ENCODE measurements around the gene CHMP2B. TPM values are rescaled to one million over a fixed set of nuclear protein-coding genes. Genes with fewer than 3 reads are reported as not detected.

CHMP2B gene
- total RNA-seq, 4 donors from 2014 or later = 30.7 to 46.9 (median 33.6) TPM

GRCh38 chr3:87272718-87273341 lies 45.7 kb downstream of the CHMP2B start:
- in situ Hi-C loops (cut with MboI; ENCODE audit: low sequenced_read_pairs in 4 of 4) (no loop called here), intact Hi-C loops (cut with DNase I; ENCODE audit: low total_unique reads) (no loop called here)
- H3K4me1 ChIP-seq = no peaks in the 10 kb centered on the region
- no peak overlapping the region for H3K4me3 ChIP-seq
- H3K36me3 ChIP-seq = no peaks in the 10 kb centered on the region
- TF ChIP-seq CTCF (IDR thresholded peaks at IDR 0.05 in 4 of 5, conservative IDR thresholded peaks at IDR 0.05 in 1 of 5) (no peak), POLR2A (IDR thresholded peaks at IDR 0.05) (no peak)
- H3K9me3 ChIP-seq = no peaks in the 10 kb centered on the region
- ATAC-seq (no peak), DNase-seq (no peak)
- H3K27ac ChIP-seq = no peak overlapping the region
- H3K27me3 ChIP-seq = no peaks in the 10 kb centered on the region

GRCh38 chr3:87276484-87276883 lies 49.4 kb downstream of the CHMP2B start, which contains the start of gene POU1F1:
POU1F1 (minus strand) TSS chr3:87276584; CDS start chr3:87276462, 122 bp downstream.
- TF ChIP-seq CTCF (IDR thresholded peaks at IDR 0.05 in 4 of 5, conservative IDR thresholded peaks at IDR 0.05 in 1 of 5) (no peak), POLR2A (IDR thresholded peaks at IDR 0.05) (no peak)
- Histone ChIP-seq H3K36me3 (no peaks in the 10 kb centered on the region), H3K27me3 (no peaks in the 10 kb centered on the region), H3K4me3 (no peak within 1 kb of the TSS), H3K4me1 (no peaks in the 10 kb centered on the region), H3K27ac (no peak within 1 kb of the TSS), H3K9me3 (no peaks in the 10 kb centered on the region)
- in situ Hi-C loops (cut with MboI; ENCODE audit: low sequenced_read_pairs in 4 of 4) = no loop called here
- intact Hi-C loops (cut with DNase I; ENCODE audit: low total_unique reads) = no loop called here
- no peak for ATAC-seq
- no peak for DNase-seq

GRCh38 chr3:87287011-87287410 lies 59.9 kb downstream of the CHMP2B start:
- no peak for TF ChIP-seq CTCF (IDR thresholded peaks at IDR 0.05 in 4 of 5, conservative IDR thresholded peaks at IDR 0.05 in 1 of 5)
- TF ChIP-seq POLR2A (IDR thresholded peaks at IDR 0.05) = no peak
- H3K4me1 ChIP-seq = no peaks in the 10 kb centered on the region
- DNase-seq (no peak), ATAC-seq (no peak)
- intact Hi-C loops (cut with DNase I; ENCODE audit: low total_unique reads) (no loop called here), in situ Hi-C loops (cut with MboI; ENCODE audit: low sequenced_read_pairs in 4 of 4) (no loop called here)
- H3K36me3 ChIP-seq = no peaks in the 10 kb centered on the region
- H3K27ac ChIP-seq = no peak overlapping the region
- no peak overlapping the region for H3K4me3 ChIP-seq
- H3K9me3 ChIP-seq = no peaks in the 10 kb centered on the region
- no peaks in the 10 kb centered on the region for H3K27me3 ChIP-seq

GRCh38 chr3:87288446-87288845 lies 61.3 kb downstream of the CHMP2B start:
- Histone ChIP-seq H3K9me3 (no peaks in the 10 kb centered on the region), H3K27ac (no peak overlapping the region), H3K4me3 (no peak overlapping the region), H3K27me3 (no peaks in the 10 kb centered on the region), H3K4me1 (no peaks in the 10 kb centered on the region), H3K36me3 (no peaks in the 10 kb centered on the region)
- in situ Hi-C loops (cut with MboI; ENCODE audit: low sequenced_read_pairs in 4 of 4) = no loop called here
- TF ChIP-seq POLR2A (IDR thresholded peaks at IDR 0.05) = no peak
- no peak for TF ChIP-seq CTCF (IDR thresholded peaks at IDR 0.05 in 4 of 5, conservative IDR thresholded peaks at IDR 0.05 in 1 of 5)
- ATAC-seq = no peak
- intact Hi-C loops (cut with DNase I; ENCODE audit: low total_unique reads) = no loop called here
- no peak for DNase-seq
